Fibroblast of lung (primary cell): ENCODE measurements around the gene ZNF230. TPM values are rescaled to one million over a fixed set of nuclear protein-coding genes. Genes with fewer than 3 reads are reported as not detected.

ENCODE experiments used
- DNase-seq, 2 donors: peaks; one replicate each; pipeline versions ENCODE4 v3.0.0 to v3.0.0-alpha.2; 2010; ENCODE audit warnings: low read depth in 2 of 2
- H2AFZ ChIP-seq: 2 replicates; pipeline ENCODE4 v1.5.1; 2012; ENCODE audit warnings: low read length, control low read depth, inconsistent platforms
- H3K27ac ChIP-seq: 2 replicates; pipeline ENCODE4 v1.5.1; 2011; ENCODE audit warnings: low read length, control low read depth; ENCODE audit not compliant: insufficient read depth
- H3K27me3 ChIP-seq: 2 replicates; pipeline ENCODE4 v1.5.1; 2011; ENCODE audit warnings: mild to moderate bottlenecking, low read length; ENCODE audit not compliant: control insufficient read depth, insufficient read depth
- H3K36me3 ChIP-seq: 2 replicates; pipeline ENCODE4 v1.5.1; 2011; ENCODE audit warnings: low read length; ENCODE audit not compliant: control insufficient read depth, insufficient read depth
- H3K4me1 ChIP-seq: 2 replicates; pipeline ENCODE4 v1.5.1; 2011; ENCODE audit warnings: low read length; ENCODE audit not compliant: control insufficient read depth, insufficient read depth; ENCODE audit errors: extremely low read depth
- H3K4me2 ChIP-seq: 2 replicates; pipeline ENCODE4 v1.5.1; 2011; ENCODE audit warnings: low read length, control low read depth; ENCODE audit not compliant: insufficient read depth; ENCODE audit errors: extremely low read depth
- H3K4me3 ChIP-seq, 4 experiments: fragments of 200-600 bp in 1 of 4; sonication (generic) in 1 of 4; replicated peaks in 1 of 4; 2 replicates each; pipeline ENCODE4 v1.5.1; 2011 to 2016; ENCODE audit warnings: low read length in 4 of 4, low read depth in 3 of 4, mild to moderate bottlenecking in 3 of 4, control low read depth in 2 of 4, inconsistent platforms in 1 of 4, mixed read lengths in 1 of 4; ENCODE audit not compliant: insufficient read depth in 1 of 4; ENCODE audit errors: control extremely low read depth in 1 of 4
- H3K79me2 ChIP-seq: 2 replicates; pipeline ENCODE4 v1.5.1; 2012; ENCODE audit warnings: mild to moderate bottlenecking, low read length, inconsistent platforms; ENCODE audit not compliant: control insufficient read depth, insufficient read depth
- H3K9ac ChIP-seq: 2 replicates; pipeline ENCODE4 v1.5.1; 2011; ENCODE audit warnings: mild to moderate bottlenecking, low read length, control low read depth; ENCODE audit not compliant: insufficient read depth
- H3K9me3 ChIP-seq: 2 replicates; pipeline ENCODE4 v1.5.1; 2012; ENCODE audit warnings: low read depth, low read length; ENCODE audit not compliant: control insufficient read depth, insufficient read depth
- H4K20me1 ChIP-seq: 2 replicates; pipeline ENCODE4 v1.5.1; 2011; ENCODE audit warnings: low read length; ENCODE audit not compliant: control insufficient read depth, insufficient read depth; ENCODE audit errors: extremely low read depth
- CTCF ChIP-seq, 2 donors: IDR thresholded peaks in 1 of 2; conservative IDR thresholded peaks in 1 of 2; 1 replicate in 1 of 2; 2 replicates in 1 of 2; pipeline ENCODE4 v1.5.1; 2011 to 2012; ENCODE audit warnings: low read length in 2 of 2, control low read depth in 1 of 2, inconsistent platforms in 1 of 2, low read depth in 1 of 2, mild to moderate bottlenecking in 1 of 2
- EZH2 ChIP-seq: IDR thresholded peaks from 2 replicates; pipeline ENCODE4 v1.5.1; 2012; ENCODE audit warnings: low read length, control low read depth, mild to moderate bottlenecking; ENCODE audit errors: missing control alignments
- polyA plus RNA-seq, 2 donors: library from polyadenylated mRNA; depleted of rRNA in 1 of 2; stranded (reverse) in 1 of 2; unstranded in 1 of 2; fragments of >200 nt; gene quantifications; 2 replicates each; pipeline ENCODE4 v1.2.1, GENCODE V29; 2011 to 2012; ENCODE audit warnings: missing spikeins in 1 of 2
- total RNA-seq: library from RNA; depleted of rRNA; stranded (reverse); fragments of >200 nt; gene quantifications from 2 replicates; pipeline ENCODE4 v1.2.1, GENCODE V29; 2014

Gene ZNF230
- total and polyA plus RNA-seq, 2 donors (not counting 1 experiment from before 2014, with no cell fraction given) = 3.5 to 4.0 TPM

- no peak overlapping the region for H3K9ac ChIP-seq
- H3K9me3 ChIP-seq = no peaks in the 10 kb centered on the region
- H3K4me2 ChIP-seq = no peak overlapping the region
- no peaks in the 10 kb centered on the region for H4K20me1 ChIP-seq
- no peak overlapping the region for H3K27ac ChIP-seq
- H3K27me3 ChIP-seq = no peaks in the 10 kb centered on the region
- no peak for TF ChIP-seq EZH2
- TF ChIP-seq CTCF (conservative IDR thresholded peaks at IDR 0.05 in 1 of 2, IDR thresholded peaks at IDR 0.05 in 1 of 2; ENCODE audit: low read depth in 1 of 2, low read length in 2 of 2) = no peak
- no peaks in the 10 kb centered on the region for H3K36me3 ChIP-seq
- H2AFZ ChIP-seq = no peak overlapping the region
- no peak for DNase-seq
- H3K4me1 ChIP-seq = no peaks in the 10 kb centered on the region
- no peaks in the 10 kb centered on the region for H3K79me2 ChIP-seq
- H3K4me3 ChIP-seq = no peak overlapping the region
Measured at GRCh38 chr19:44019498-44019897, 16.7 kb downstream of the ZNF230 start.

GRCh38 chr19:44021221-44021620, 18.5 kb downstream of the ZNF230 start:
- Histone ChIP-seq H3K27ac (no peak overlapping the region), H3K9ac (no peak overlapping the region), H3K79me2 (no peaks in the 10 kb centered on the region), H4K20me1 (no peaks in the 10 kb centered on the region), H3K27me3 (no peaks in the 10 kb centered on the region), H3K4me2 (no peak overlapping the region), H3K4me3 (no peak overlapping the region), H2AFZ (no peak overlapping the region), H3K9me3 (no peaks in the 10 kb centered on the region), H3K36me3 (no peaks in the 10 kb centered on the region), H3K4me1 (no peaks in the 10 kb centered on the region)
- TF ChIP-seq EZH2 (no peak), CTCF (conservative IDR thresholded peaks at IDR 0.05 in 1 of 2, IDR thresholded peaks at IDR 0.05 in 1 of 2; ENCODE audit: low read depth in 1 of 2, low read length in 2 of 2) (no peak)
- no peak for DNase-seq

DNA sequence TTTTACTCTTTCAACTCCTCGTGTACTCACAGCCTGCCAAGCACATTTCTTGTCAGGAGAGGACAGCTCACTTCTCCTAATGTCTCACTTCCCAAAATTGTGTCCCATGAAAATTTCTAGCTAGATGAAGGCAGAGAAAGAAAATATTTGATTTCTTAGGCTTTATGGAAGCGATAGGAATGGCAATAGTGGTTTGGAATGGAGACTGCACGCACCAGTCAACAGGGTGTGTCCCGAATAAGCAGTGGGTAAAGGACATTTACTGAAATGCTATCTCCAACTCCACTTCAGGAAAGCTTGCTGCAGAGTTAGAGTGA, 22.1 kb downstream of the ZNF230 start:
- peaks cover 5% of the 10 kb centered on the region for H3K36me3 ChIP-seq
- peak overlapping the region; percentile 83 for H3K4me2 ChIP-seq
- no peak overlapping the region for H3K9ac ChIP-seq
- no peaks in the 10 kb centered on the region for H4K20me1 ChIP-seq
- DNase-seq = no peak
- H3K4me3 ChIP-seq = peak overlapping the region; percentile 90 to 97 (median 92)
- no peaks in the 10 kb centered on the region for H3K4me1 ChIP-seq
- peak overlapping the region; percentile 97 for H2AFZ ChIP-seq
- no peaks in the 10 kb centered on the region for H3K79me2 ChIP-seq
- no peaks in the 10 kb centered on the region for H3K27me3 ChIP-seq
- TF ChIP-seq EZH2 = no peak
- TF ChIP-seq CTCF (conservative IDR thresholded peaks at IDR 0.05 in 1 of 2, IDR thresholded peaks at IDR 0.05 in 1 of 2; ENCODE audit: low read depth in 1 of 2, low read length in 2 of 2) = no peak
- H3K9me3 ChIP-seq = no peaks in the 10 kb centered on the region
- no peak overlapping the region for H3K27ac ChIP-seq
